ENCODE data around the gene NELFE. TPM values are rescaled to one million over a fixed set of nuclear protein-coding genes. Genes with fewer than 3 reads are reported as not detected.

NELFE gene
- total RNA-seq, 1 experiment from 2014 or later, result 68.3 TPM

DNA sequence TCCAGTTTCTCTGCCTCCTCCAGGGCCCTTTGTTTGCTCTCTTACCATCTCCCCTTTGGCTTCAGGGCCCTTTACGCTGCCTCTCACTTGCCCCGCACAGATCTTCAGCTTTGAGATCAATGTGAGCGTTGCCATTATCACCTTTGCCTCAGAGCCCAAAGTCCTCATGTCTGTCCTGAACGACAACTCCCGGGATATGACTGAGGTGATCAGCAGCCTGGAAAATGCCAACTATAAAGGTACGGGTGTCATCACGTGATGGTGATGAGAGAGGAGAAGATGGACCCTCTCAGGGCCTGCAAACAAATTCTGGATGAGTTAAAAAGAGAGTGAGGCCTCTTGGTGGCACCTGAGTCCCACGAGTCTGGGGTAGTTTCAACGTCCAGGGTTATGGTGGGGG lies 22.9 kb downstream of the NELFE start:
- H3K36me3 ChIP-seq (ENCODE audit: control insufficient read depth in 1 of 2, insufficient read depth in 2 of 2, low read length in 2 of 2), result no peaks in the 10 kb centered on the region
- ATAC-seq (no peak), DNase-seq (ENCODE audit: low read depth, low spot score) (no peak)
- H3K4me3 ChIP-seq (replicated peaks in 1 of 2; ENCODE audit: low read depth in 1 of 2, low read length in 2 of 2), result no peak overlapping the region
- H3K27me3 ChIP-seq (ENCODE audit: insufficient read depth, low read length), result no peaks in the 10 kb centered on the region
- H4K20me1 ChIP-seq (ENCODE audit: insufficient read depth), result no peaks in the 10 kb centered on the region
- TF ChIP-seq FOSL1 (IDR thresholded peaks at IDR 0.05; ENCODE audit: low read depth) (no peak), JUND (IDR thresholded peaks at IDR 0.05) (no peak), POLR2A (IDR thresholded peaks at IDR 0.05; ENCODE audit: borderline replicate concordance, extremely low read depth, insufficient read depth, insufficient read length) (no peak), REST (IDR thresholded peaks at IDR 0.05; ENCODE audit: low read depth) (no peak), ZBTB33 (IDR thresholded peaks at IDR 0.05; ENCODE audit: extremely low read depth, insufficient replicate concordance, low read length) (no peak), YY1 (IDR thresholded peaks at IDR 0.05; ENCODE audit: extremely low read depth, insufficient replicate concordance, low read depth, low read length) (no peak), SRF (IDR thresholded peaks at IDR 0.05; ENCODE audit: low read depth) (no peak), SP1 (IDR thresholded peaks at IDR 0.05; ENCODE audit: low read depth) (no peak), RAD21 (IDR thresholded peaks at IDR 0.05; ENCODE audit: low read depth) (no peak)
- no peaks in the 10 kb centered on the region for H3K79me2 ChIP-seq (ENCODE audit: insufficient read depth, low read length)
- RAD21 ChIA-PET (ENCODE audit: low non-redundant PET in 1 of 2, low total read pairs in 2 of 2, uncharacterized antibody in 2 of 2, unreplicated experiment in 2 of 2), result no interaction called here
- H3K27ac ChIP-seq (ENCODE audit: low read depth, low read length), result no peak overlapping the region
- POLR2A ChIA-PET, result no interaction called here
- no peak overlapping the region for H3K4me2 ChIP-seq (ENCODE audit: low read length)
- BruUV-seq (replicated peaks), result no TSS peak
- no peak overlapping the region for H3K9ac ChIP-seq (ENCODE audit: low read length)
- intact Hi-C loops (cut with micrococcal nuclease), result no loop called here
- H3K9me2 ChIP-seq (ENCODE audit: insufficient read depth), result no peaks in the 10 kb centered on the region
- CTCF ChIA-PET, result no interaction called here
- H3K4me1 ChIP-seq (ENCODE audit: control insufficient read depth in 1 of 2, insufficient read depth in 2 of 2, low read length in 2 of 2), result peaks cover 4 to 9% of the 10 kb centered on the region in 2 experiments; a peak in 3 of 4 replicates
- H3K9me3 ChIP-seq (ENCODE audit: control insufficient read depth in 1 of 2, insufficient read depth in 1 of 2, low read depth in 1 of 2, low read length in 2 of 2), result no peaks in the 10 kb centered on the region
- no peak overlapping the region for H2AFZ ChIP-seq (ENCODE audit: low read depth, low read length, poor library complexity, severe bottlenecking)
